Thoracic aorta (tissue), 2 donors: Measurements from ENCODE around the gene DRC1. TPM values are rescaled to one million over a fixed set of nuclear protein-coding genes. Genes with fewer than 3 reads are reported as not detected.

ENCODE experiments used
- ATAC-seq: fragments of 150-250 bp; one replicate; pipeline ENCODE4 v1.8.0; 2017; ENCODE audit warnings: low read depth; ENCODE audit not compliant: insufficient number of reproducible peaks, low FRiP score
- DNase-seq: peaks from one replicate; pipeline ENCODE4 v3.0.0-alpha.2; 2020; ENCODE audit warnings: low spot score
- H3K27ac ChIP-seq, 2 donors: fragments of 200-600 bp; sonication (generic); 1 replicate in 1 of 2; 2 replicates in 1 of 2; pipeline ENCODE4 v1.5.1; 2016; ENCODE audit warnings: mild to moderate bottlenecking in 2 of 2, moderate library complexity in 2 of 2
- H3K27me3 ChIP-seq: fragments of 200-600 bp; sonication (generic); replicated peaks from 2 replicates; pipeline ENCODE4 v1.6.0; 2016; ENCODE audit warnings: mild to moderate bottlenecking; ENCODE audit not compliant: insufficient read depth
- H3K36me3 ChIP-seq: fragments of 200-600 bp; sonication (generic); one replicate; pipeline ENCODE4 v1.5.1; 2016
- H3K4me1 ChIP-seq, 2 donors: fragments of 200-600 bp; sonication (generic); 1 replicate in 1 of 2; 2 replicates in 1 of 2; pipeline versions ENCODE4 v1.5.1 to v1.6.0; 2016; ENCODE audit warnings: low read depth in 2 of 2, mild to moderate bottlenecking in 1 of 2; ENCODE audit not compliant: control insufficient read depth in 1 of 2
- H3K4me3 ChIP-seq: fragments of 200-600 bp; sonication (generic); 2 replicates; pipeline ENCODE4 v1.5.1; 2016; ENCODE audit warnings: mild to moderate bottlenecking
- H3K9me3 ChIP-seq: fragments of 200-600 bp; sonication (generic); 2 replicates; pipeline ENCODE4 v1.5.1; 2016
- total RNA-seq, 2 donors: library from RNA; depleted of rRNA; stranded (reverse); fragments of >200 nt; gene quantifications; one replicate each; pipeline versions ENCODE4 v1.1.0 to v1.2.3, GENCODE V29; 2016
- TF ChIP-seq, protein P1 (sequence below): fragments of 200-600 bp; sonication (generic); IDR thresholded peaks from one replicate; pipeline ENCODE4 v1.5.1; 2019; ENCODE audit warnings: antibody characterized with exemption

The DRC1 gene
- total RNA-seq, 2 donors from 2014 or later, result not detected

DNA sequence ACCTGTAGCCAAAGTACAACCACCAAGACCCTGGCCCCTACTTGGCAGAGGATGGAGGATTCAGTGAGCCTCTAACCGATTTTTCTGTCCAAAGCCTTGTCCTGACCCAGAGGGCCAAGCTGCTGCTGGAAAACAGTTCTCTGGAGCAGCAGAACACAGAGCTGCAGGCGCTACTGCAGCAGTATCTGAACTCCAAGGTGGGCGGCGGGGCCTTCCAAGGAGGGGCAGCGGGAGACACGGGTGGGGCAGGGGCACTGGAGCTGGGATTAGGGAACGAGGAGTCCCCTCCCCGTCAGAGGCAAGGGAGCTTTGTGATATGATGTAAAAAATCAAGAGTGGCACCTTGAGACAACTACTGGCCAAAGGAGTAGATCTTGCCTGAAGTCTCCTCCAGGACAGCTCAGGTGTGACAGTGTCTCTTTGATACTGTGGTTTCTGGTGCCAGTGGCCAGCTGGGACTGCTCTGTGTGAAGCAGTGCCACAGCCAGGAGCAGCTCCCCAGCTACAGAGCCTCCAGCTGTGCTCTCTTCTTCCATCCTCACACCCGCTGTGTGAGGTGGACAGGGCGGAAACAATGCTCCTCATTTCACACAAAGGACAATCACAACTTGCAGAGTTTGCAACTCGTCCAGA, 53.4 kb downstream of the DRC1 start:
- TF ChIP-seq, protein P1, sequence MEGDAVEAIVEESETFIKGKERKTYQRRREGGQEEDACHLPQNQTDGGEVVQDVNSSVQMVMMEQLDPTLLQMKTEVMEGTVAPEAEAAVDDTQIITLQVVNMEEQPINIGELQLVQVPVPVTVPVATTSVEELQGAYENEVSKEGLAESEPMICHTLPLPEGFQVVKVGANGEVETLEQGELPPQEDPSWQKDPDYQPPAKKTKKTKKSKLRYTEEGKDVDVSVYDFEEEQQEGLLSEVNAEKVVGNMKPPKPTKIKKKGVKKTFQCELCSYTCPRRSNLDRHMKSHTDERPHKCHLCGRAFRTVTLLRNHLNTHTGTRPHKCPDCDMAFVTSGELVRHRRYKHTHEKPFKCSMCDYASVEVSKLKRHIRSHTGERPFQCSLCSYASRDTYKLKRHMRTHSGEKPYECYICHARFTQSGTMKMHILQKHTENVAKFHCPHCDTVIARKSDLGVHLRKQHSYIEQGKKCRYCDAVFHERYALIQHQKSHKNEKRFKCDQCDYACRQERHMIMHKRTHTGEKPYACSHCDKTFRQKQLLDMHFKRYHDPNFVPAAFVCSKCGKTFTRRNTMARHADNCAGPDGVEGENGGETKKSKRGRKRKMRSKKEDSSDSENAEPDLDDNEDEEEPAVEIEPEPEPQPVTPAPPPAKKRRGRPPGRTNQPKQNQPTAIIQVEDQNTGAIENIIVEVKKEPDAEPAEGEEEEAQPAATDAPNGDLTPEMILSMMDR, result no peak
- ATAC-seq (no peak), DNase-seq (no peak)

DNA sequence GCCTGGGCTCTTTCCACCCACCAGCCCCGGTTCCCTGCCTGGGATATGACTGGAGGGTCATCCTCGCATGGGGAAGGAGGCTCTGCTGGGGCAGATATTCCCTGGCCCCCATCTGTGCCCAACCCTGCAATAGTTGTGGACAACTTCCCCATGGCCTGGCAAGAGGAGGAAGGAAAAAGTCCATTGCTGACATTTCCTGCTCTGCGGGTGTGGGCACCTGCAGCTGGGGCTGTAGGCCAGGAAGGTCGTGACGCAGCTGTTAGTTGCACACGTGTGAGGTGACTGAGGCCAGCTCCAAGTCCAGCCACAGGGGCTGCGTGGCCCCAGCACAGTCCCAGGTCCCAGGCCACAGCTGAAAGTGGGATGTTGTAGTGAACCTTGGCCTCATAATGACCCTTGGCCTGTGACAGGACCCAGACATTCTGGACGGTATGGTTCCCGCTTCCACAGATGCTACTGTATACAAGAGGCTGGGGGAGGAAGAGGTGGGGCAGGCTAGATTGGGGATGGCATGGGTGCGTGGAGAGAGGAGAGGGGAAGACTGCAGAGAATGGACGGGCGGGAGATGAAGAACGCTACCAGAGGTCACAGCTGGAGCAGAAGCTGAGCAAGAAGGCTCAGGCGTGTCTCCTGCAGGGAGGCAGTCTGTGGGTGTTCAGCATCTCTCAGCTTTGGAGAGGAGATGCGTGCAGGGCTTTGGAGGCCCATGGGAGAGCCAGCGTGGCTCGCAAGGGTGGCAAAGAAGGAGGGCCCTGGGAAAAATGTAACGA, 54.1 kb downstream of the DRC1 start:
- Histone ChIP-seq H3K4me1 (no peaks in the 10 kb centered on the region), H3K27me3 (no peaks in the 10 kb centered on the region), H3K9me3 (no peaks in the 10 kb centered on the region), H3K27ac (no peak overlapping the region), H3K36me3 (no peaks in the 10 kb centered on the region), H3K4me3 (no peak overlapping the region)
- DNase-seq (no peak), ATAC-seq (no peak)
- TF ChIP-seq, protein P1, result no peak

More for the DNA sequence above, 53.4 kb downstream of the DRC1 start:
- no peak overlapping the region for H3K4me3 ChIP-seq
- no peak overlapping the region for H3K27ac ChIP-seq
- no peaks in the 10 kb centered on the region for H3K4me1 ChIP-seq
- no peaks in the 10 kb centered on the region for H3K36me3 ChIP-seq
- no peaks in the 10 kb centered on the region for H3K9me3 ChIP-seq
- H3K27me3 ChIP-seq, result no peaks in the 10 kb centered on the region

DNA sequence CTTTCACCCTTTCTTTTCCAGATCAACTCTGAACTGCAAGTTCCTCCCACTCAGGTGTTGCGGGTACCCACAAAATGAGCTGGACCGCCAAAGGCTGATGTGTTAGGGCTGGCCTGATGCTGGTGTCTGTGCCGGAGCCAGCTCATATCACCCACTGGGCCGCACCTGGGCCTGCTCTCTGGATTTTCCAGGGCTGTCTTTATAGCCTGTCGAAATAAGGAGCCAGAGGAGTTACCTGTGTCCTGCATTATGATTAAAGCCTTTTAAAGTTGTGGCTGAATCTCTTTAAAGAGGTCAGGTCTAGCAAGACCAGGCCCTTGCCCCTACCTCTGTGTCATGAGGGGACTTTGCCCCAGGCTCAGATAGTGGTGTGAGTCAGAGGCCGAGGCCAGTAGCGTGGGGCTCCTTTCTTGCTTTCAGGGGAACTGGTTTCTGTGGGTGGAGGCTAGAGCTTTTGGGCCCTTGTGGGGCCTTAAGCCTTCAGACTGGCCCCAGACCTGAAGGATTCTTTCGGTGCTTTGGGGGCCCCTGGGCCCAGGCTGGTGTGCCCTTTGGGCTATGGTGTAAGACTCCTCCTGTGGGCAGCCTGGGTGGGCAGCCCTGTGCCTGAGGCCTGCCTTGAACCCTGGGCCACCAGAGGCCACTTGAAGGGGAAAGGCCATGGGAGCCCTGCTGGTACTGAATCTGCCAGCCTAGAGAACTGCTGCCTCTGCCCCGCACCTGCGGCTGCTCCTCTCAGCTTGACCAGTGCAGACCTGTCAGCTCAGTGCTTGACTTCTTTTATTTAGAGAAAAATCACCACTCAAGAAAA, 54.9 kb downstream of the DRC1 start:
- Histone ChIP-seq H3K27ac (no peak overlapping the region), H3K4me3 (no peak overlapping the region), H3K9me3 (no peaks in the 10 kb centered on the region), H3K4me1 (no peaks in the 10 kb centered on the region), H3K36me3 (no peaks in the 10 kb centered on the region), H3K27me3 (no peaks in the 10 kb centered on the region)
- no peak for ATAC-seq
- no peak for DNase-seq
- TF ChIP-seq, protein P1, result no peak

DNA sequence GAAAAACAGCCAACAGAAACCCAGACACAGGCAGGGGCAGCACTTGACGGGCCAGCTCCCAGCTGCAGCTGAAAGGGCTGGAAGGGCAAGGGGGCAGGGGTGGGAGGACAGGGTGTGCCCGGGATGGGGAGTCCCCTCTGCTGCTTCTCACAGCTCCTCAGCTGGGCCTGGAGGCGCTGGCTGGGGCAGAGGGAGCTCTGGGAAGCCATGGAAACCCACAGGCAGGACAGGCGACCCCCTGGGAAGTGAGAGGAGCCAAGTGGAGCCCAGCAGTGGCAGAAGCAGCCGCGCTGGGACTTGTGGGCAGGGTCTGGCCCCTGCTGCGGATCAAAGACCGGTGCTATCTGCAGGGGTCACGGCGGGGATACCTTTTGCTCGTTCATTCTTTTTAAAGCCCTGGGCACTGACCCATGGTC, 55.5 kb downstream of the DRC1 start:
- Histone ChIP-seq H3K27me3 (no peaks in the 10 kb centered on the region), H3K9me3 (no peaks in the 10 kb centered on the region), H3K4me1 (no peaks in the 10 kb centered on the region), H3K36me3 (no peaks in the 10 kb centered on the region), H3K27ac (no peak overlapping the region), H3K4me3 (no peak overlapping the region)
- DNase-seq (no peak), ATAC-seq (no peak)
- TF ChIP-seq, protein P1, result no peak
